Transverse colon (tissue), 4 donors: ENCODE data around the gene HERC6. TPM values are rescaled to one million over a fixed set of nuclear protein-coding genes. Genes with fewer than 3 reads are reported as not detected.

Experiments
- DNase-seq: peaks from one replicate; pipeline ENCODE4 v3.0.0-alpha.2; 2019
- H3K27ac ChIP-seq, 4 donors: fragments of 200-600 bp; sonication (generic); 2 replicates each; pipeline ENCODE4 v1.5.1; 2016 to 2018; ENCODE audit warnings: inconsistent platforms in 4 of 4
- H3K27me3 ChIP-seq: fragments of 200-600 bp; sonication (generic); 2 replicates; pipeline ENCODE4 v1.5.1; 2017; ENCODE audit warnings: inconsistent platforms
- H3K36me3 ChIP-seq, 4 donors: fragments of 200-600 bp; sonication (generic); 2 replicates each; pipeline ENCODE4 v1.5.1; 2017 to 2019; ENCODE audit warnings: inconsistent platforms in 4 of 4
- H3K4me1 ChIP-seq, 4 donors: fragments of 200-600 bp; sonication (generic); 2 replicates each; pipeline ENCODE4 v1.5.1; 2017 to 2020; ENCODE audit warnings: inconsistent platforms in 4 of 4
- H3K4me3 ChIP-seq, 4 donors: fragments of 200-600 bp; sonication (generic); 1 replicate in 1 of 4; 2 replicates in 3 of 4; pipeline versions ENCODE4 v1.5.1 to v1.6.1; 2017 to 2019; ENCODE audit warnings: inconsistent platforms in 4 of 4
- H3K9me3 ChIP-seq, 2 donors: fragments of 200-600 bp; sonication (generic); 2 replicates each; pipeline ENCODE4 v1.5.1; 2017 to 2019; ENCODE audit warnings: inconsistent platforms in 2 of 2
- CTCF ChIP-seq, 5 experiments: fragments of 200-600 bp in 3 of 5; fragments of 450-650 bp in 2 of 5; sonication (generic) in 3 of 5; IDR thresholded peaks; 1 replicate in 2 of 5; 2 replicates in 3 of 5; pipeline ENCODE4 v1.5.1; 2016 to 2017; ENCODE audit warnings: antibody characterized with exemption in 5 of 5, inconsistent platforms in 3 of 5, mild to moderate bottlenecking in 2 of 5, moderate library complexity in 1 of 5
- EP300 ChIP-seq: sonication (generic); formaldehyde crosslinking; IDR thresholded peaks from one replicate; pipeline ENCODE4 v1.6.1; 2017; ENCODE audit warnings: antibody characterized with exemption, low read depth
- POLR2A ChIP-seq: fragments of 450-650 bp; IDR thresholded peaks from one replicate; pipeline ENCODE4 v1.6.1; 2016; ENCODE audit warnings: antibody characterized with exemption, mild to moderate bottlenecking, moderate library complexity
- POLR2AphosphoS5 ChIP-seq, 3 donors: sonication (generic); formaldehyde crosslinking; IDR thresholded peaks; one replicate each; pipeline ENCODE4 v1.6.1; 2016; ENCODE audit warnings: antibody characterized with exemption in 3 of 3
- WGBS, 2 donors: methylation state at CpG; one replicate each; pipeline ENCODE4 v1.1.5; 2018; ENCODE audit warnings: low coverage in 1 of 2; 5-methylcytosine and 5-hydroxymethylcytosine counted together
- in situ Hi-C, 4 donors: fragments of 200-750 bp; cut with MboI; loops; one replicate each; pipeline versions ENCODE4 v1.15.0 to v1.15.1; 2017; ENCODE audit warnings: low sequenced_read_pairs in 3 of 4, low pct_ligation_motif_present in 1 of 4, low pct_unique_long_range_greater_than_20kb in 1 of 4
- intact Hi-C: fragments of 100-400 bp; cut with DNase I; formaldehyde crosslinking; loops from one replicate; pipeline ENCODE4 v1.15.1; 2023; ENCODE audit warnings: low total_unique reads
- total RNA-seq, 4 donors: library from RNA; depleted of rRNA; stranded (reverse); fragments of >200 nt; gene quantifications; one replicate each; pipeline ENCODE4 v1.1.0, GENCODE V29; 2016

Gene HERC6
- total RNA-seq, 4 donors from 2014 or later = 3.2 to 15.2 (median 5.8) TPM

DNA sequence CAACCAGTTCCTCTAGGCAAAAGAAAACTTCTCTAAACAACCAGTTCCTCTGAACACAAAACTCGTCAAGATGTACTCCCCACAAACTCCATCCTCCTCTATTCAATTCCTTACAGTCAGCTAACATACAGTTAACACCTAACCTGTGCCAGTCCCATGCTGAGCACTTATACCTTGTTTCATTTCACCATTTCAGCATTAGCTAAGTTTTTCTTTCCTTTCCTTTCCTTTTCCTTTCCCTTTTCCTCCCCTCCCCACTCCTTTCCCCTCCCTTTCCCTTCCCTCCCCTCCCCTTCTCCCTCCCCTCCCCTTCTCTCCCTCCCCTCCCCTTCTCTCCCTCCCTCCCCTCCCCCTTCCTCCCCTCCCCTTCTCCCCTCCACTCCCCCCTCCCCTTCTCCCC is 13.1 kb downstream of the HERC6 start:
- 40 to 89% methylated on average over 1 of the region's 1 CpG for WGBS, 2 donors
- TF ChIP-seq POLR2A (no peak), EP300 (no peak), POLR2AphosphoS5 (IDR thresholded peaks at IDR 0.05) (no peak), CTCF (IDR thresholded peaks at IDR 0.05) (no peak)
- Histone ChIP-seq H3K9me3 (no peaks in the 10 kb centered on the region), H3K4me1 (no peaks in the 10 kb centered on the region), H3K36me3 (peaks cover 0 to 5% (median 0%) of the 10 kb centered on the region in 4 donors), H3K4me3 (no peak overlapping the region), H3K27ac (no peak overlapping the region), H3K27me3 (no peaks in the 10 kb centered on the region)
- intact Hi-C loops = no loop called here
- DNase-seq = no peak
- in situ Hi-C loops = loop anchor here in 1 of 4 donors (25.0 kb wide), 1 partner anchor 354 kb away; no protein-coding TSS in a partner anchor

- H3K9me3 ChIP-seq = no peaks in the 10 kb centered on the region
- in situ Hi-C loops = loop anchor here in 1 of 4 donors (25.0 kb wide), 1 partner anchor 359 kb away; no protein-coding TSS in a partner anchor
- no peak overlapping the region for H3K4me3 ChIP-seq
- H3K27ac ChIP-seq = no peak overlapping the region
- DNase-seq = no peak
- H3K4me1 ChIP-seq = no peaks in the 10 kb centered on the region
- TF ChIP-seq EP300 = no peak
- TF ChIP-seq POLR2A = no peak
- TF ChIP-seq CTCF (IDR thresholded peaks at IDR 0.05) = no peak
- TF ChIP-seq POLR2AphosphoS5 (IDR thresholded peaks at IDR 0.05) = no peak
- peaks cover 0 to 8% (median 2%) of the 10 kb centered on the region in 4 donors for H3K36me3 ChIP-seq
- no peaks in the 10 kb centered on the region for H3K27me3 ChIP-seq
- 92 to 100% methylated on average over 1 to 2 of the region's 2 CpGs for WGBS, 2 donors
- intact Hi-C loops = no loop called here
Observed at GRCh38 chr4:88396681-88397080, 18.0 kb downstream of the HERC6 start.

- no peak overlapping the region for H3K27ac ChIP-seq
- DNase-seq = no peak
- peaks cover 0 to 8% (median 1%) of the 10 kb centered on the region in 4 donors for H3K36me3 ChIP-seq
- in situ Hi-C loops (loop anchor here in 1 of 4 donors (25.0 kb wide), 1 partner anchor 361 kb away; no protein-coding TSS in a partner anchor), intact Hi-C loops (no loop called here)
- TF ChIP-seq CTCF (IDR thresholded peaks at IDR 0.05) (no peak), POLR2A (no peak), EP300 (no peak), POLR2AphosphoS5 (IDR thresholded peaks at IDR 0.05) (no peak)
- 62 to 66% methylated on average over 2 of the region's 2 CpGs for WGBS, 2 donors
- H3K9me3 ChIP-seq = no peaks in the 10 kb centered on the region
- H3K27me3 ChIP-seq = no peaks in the 10 kb centered on the region
- no peak overlapping the region for H3K4me3 ChIP-seq
- no peaks in the 10 kb centered on the region for H3K4me1 ChIP-seq
Observed at GRCh38 chr4:88398381-88398780, 19.7 kb downstream of the HERC6 start.

- in situ Hi-C loops (no loop called here), intact Hi-C loops (no loop called here)
- Histone ChIP-seq H3K4me3 (no peak overlapping the region), H3K9me3 (no peaks in the 10 kb centered on the region), H3K4me1 (no peaks in the 10 kb centered on the region), H3K27ac (no peak overlapping the region), H3K36me3 (no peaks in the 10 kb centered on the region), H3K27me3 (no peaks in the 10 kb centered on the region)
- WGBS, 2 donors = 92 to 100% methylated on average over 2 of the region's 2 CpGs
- TF ChIP-seq POLR2A (no peak), POLR2AphosphoS5 (IDR thresholded peaks at IDR 0.05) (no peak), EP300 (no peak), CTCF (IDR thresholded peaks at IDR 0.05) (no peak)
- no peak for DNase-seq
Observed at GRCh38 chr4:88409206-88409605, 30.6 kb downstream of the HERC6 start.
